ENCODE data around the gene TBRG4.

TBRG4 gene

DNA sequence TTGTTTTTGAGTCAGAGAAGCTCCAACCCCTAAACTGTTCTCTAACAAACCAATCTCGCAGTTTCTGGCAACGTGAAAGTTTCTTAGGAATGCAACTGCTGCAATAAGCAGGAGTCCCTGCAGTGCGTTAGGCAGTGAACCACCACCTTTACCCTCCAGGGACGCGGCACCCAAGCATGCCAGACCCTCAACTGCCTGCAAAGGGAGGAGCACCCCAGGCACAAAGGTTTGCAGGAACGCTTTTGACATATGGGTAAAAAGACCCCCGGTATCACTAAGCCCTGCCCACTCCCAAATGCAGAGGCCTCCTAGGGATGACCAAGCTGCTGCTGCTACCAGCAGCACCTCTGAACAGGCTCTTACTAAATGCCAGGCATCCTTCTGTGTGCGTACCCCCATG lies 4.7 kb downstream of the TBRG4 start:
- Histone ChIP-seq H2AFZ (ENCODE audit: low read depth) (no peak overlapping the region), H3K79me2 (ENCODE audit: insufficient read depth, low read depth) (peaks cover 58% of the 10 kb centered on the region), H3K27me3 (ENCODE audit: insufficient read depth, low read depth) (no peaks in the 10 kb centered on the region), H3K27ac (no peak overlapping the region), H3K4me2 (no peak overlapping the region), H4K20me1 (ENCODE audit: insufficient read depth) (peaks cover 20% of the 10 kb centered on the region; the same call in 1 of the 2 replicates), H3K9ac (no peak overlapping the region), H3K4me3 (IDR thresholded peaks at IDR 0.05; ENCODE audit: insufficient read depth, low read depth, low read length) (no peak overlapping the region), H3K36me3 (ENCODE audit: insufficient read depth) (peaks cover 25% of the 10 kb centered on the region; the same call in 1 of the 2 replicates), H3K4me1 (ENCODE audit: low read depth, poor library complexity, severe bottlenecking) (peaks cover 27% of the 10 kb centered on the region)
- TF ChIP-seq, protein P1, sequence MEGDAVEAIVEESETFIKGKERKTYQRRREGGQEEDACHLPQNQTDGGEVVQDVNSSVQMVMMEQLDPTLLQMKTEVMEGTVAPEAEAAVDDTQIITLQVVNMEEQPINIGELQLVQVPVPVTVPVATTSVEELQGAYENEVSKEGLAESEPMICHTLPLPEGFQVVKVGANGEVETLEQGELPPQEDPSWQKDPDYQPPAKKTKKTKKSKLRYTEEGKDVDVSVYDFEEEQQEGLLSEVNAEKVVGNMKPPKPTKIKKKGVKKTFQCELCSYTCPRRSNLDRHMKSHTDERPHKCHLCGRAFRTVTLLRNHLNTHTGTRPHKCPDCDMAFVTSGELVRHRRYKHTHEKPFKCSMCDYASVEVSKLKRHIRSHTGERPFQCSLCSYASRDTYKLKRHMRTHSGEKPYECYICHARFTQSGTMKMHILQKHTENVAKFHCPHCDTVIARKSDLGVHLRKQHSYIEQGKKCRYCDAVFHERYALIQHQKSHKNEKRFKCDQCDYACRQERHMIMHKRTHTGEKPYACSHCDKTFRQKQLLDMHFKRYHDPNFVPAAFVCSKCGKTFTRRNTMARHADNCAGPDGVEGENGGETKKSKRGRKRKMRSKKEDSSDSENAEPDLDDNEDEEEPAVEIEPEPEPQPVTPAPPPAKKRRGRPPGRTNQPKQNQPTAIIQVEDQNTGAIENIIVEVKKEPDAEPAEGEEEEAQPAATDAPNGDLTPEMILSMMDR (conservative IDR thresholded peaks at IDR 0.05; ENCODE audit: low read depth, low read length), result no peak

DNA sequence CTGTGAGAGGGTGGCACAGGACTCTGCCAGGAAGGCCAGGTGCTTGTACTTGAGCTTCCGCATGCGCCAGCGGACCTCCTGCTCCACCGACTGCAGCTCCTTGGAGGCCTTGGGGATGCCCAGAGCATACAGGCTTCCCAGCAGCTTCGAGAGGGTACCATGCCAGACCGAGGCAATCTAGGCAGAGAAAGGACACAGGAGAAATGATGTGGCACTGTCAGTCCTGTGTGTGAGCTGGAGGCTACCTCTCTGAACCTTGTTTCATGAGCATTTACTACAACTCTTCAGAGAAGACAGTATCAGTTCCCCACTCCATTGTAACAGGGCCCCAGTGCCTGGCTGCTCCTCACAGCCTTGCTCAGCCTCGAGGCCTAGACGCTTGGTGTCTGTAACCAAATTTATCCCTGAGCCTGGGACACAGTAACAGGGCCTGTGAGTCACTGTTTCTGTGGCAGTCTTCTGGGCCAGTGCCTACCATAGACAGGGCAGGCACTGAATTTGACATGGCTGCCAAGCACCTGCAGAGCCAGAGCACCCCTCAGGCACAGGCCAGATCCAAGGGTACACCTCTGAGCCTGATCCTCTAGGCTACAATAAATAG lies 5.8 kb downstream of the TBRG4 start:
- Histone ChIP-seq H3K4me2 (no peak overlapping the region), H3K79me2 (ENCODE audit: insufficient read depth, low read depth) (peaks cover 50% of the 10 kb centered on the region), H3K27me3 (ENCODE audit: insufficient read depth, low read depth) (no peaks in the 10 kb centered on the region), H4K20me1 (ENCODE audit: insufficient read depth) (peaks cover 20% of the 10 kb centered on the region; the same call in 1 of the 2 replicates), H3K27ac (no peak overlapping the region), H3K4me1 (ENCODE audit: low read depth, poor library complexity, severe bottlenecking) (peaks cover 26% of the 10 kb centered on the region), H3K36me3 (ENCODE audit: insufficient read depth) (peaks cover 31% of the 10 kb centered on the region; the same call in 1 of the 2 replicates), H3K9ac (no peak overlapping the region), H3K4me3 (IDR thresholded peaks at IDR 0.05; ENCODE audit: insufficient read depth, low read depth, low read length) (no peak overlapping the region), H2AFZ (ENCODE audit: low read depth) (no peak overlapping the region)
- TF ChIP-seq, protein P1 (conservative IDR thresholded peaks at IDR 0.05; ENCODE audit: low read depth, low read length), result no peak

DNA sequence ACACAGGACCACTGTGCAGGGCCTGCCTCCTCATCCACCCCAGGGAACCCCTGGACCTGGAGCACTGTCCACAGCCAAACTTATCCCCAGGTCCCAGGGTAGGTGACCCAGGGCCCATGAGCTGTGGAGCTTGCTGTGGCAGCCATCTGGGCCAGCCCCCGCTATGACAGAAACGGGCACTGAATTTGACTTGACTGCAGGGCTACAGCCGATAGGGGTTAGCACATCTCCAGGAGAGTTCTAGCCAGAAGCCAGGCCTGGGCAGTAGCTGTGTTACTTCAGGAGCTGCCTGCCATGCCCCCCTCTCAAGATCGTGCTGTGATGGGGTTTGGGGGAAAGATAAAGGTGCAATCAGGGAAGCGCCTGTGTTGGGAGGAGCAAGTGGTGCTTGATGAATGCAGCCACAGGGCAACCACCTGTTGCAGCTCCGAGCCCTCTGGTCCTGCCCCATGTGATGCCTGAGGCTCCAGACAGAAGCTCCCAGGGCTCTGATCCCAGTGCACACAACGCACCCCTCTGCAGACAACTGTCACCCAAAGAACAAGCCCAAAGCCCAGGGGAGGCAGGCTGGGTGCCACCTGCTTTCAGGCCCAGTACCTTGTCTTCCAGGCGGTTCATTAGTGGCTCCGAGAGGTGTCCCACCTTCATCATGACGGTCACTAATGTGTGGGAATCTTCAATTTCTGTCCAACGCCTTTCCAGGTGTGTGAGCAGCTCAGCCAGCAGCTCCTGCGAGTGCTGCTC lies 6.5 kb downstream of the TBRG4 start:
- no peaks in the 10 kb centered on the region for H3K27me3 ChIP-seq (ENCODE audit: insufficient read depth, low read depth)
- H3K4me2 ChIP-seq, result no peak overlapping the region
- no peak overlapping the region for H3K4me3 ChIP-seq (IDR thresholded peaks at IDR 0.05; ENCODE audit: insufficient read depth, low read depth, low read length)
- no peak overlapping the region for H3K27ac ChIP-seq
- peaks cover 19% of the 10 kb centered on the region for H3K4me1 ChIP-seq (ENCODE audit: low read depth, poor library complexity, severe bottlenecking)
- peaks cover 44% of the 10 kb centered on the region for H3K79me2 ChIP-seq (ENCODE audit: insufficient read depth, low read depth)
- peaks cover 20% of the 10 kb centered on the region; the same call in 1 of the 2 replicates for H4K20me1 ChIP-seq (ENCODE audit: insufficient read depth)
- no peak overlapping the region for H3K9ac ChIP-seq
- H3K36me3 ChIP-seq (ENCODE audit: insufficient read depth), result peaks cover 38% of the 10 kb centered on the region; the same call in 1 of the 2 replicates
- TF ChIP-seq, protein P1 (conservative IDR thresholded peaks at IDR 0.05; ENCODE audit: low read depth, low read length), result no peak
- no peak overlapping the region for H2AFZ ChIP-seq (ENCODE audit: low read depth)

DNA sequence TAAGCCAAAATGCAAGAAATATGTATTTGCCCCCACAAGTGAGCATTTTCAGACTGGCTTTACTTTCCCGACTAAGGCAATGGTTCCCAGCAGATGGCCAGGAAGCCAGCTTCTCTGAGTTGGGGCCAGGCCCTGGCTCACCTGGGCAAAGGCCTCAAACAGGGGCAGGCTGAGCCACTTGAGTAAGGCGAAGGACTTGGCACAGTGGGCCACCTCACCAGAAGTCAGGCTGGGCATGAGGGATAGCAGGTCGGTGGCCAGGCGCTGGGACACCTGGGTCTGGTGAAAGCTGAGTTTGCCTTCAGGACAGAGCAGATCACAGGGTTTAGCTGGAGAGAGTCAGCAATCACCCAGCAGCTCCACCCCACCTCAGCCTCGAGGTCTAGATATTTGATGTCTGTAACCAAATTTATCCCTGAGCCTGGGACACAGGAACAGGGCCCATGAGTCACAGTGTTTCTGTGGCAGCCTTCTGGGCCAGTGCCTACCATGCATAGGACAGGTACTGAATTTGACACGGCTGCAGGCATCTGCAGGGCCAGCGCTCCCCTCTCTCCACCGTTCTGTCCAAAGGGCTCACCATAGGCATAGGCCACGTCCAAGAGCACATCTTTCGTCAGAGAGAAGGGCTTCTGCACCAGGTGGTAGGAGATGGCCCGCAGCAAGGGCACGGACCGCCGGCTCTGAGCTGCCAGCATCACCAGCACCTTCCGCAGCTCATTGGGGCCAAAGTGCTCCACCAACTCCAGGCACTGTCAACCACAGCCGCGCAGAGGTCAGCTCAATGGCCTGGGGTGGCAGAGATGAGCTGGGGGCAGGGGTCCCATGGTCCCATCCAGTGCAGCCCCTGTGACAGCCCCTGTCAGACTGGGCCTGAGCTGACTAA lies 7.3 kb downstream of the TBRG4 start:
- Histone ChIP-seq H3K27me3 (ENCODE audit: insufficient read depth, low read depth) (no peaks in the 10 kb centered on the region), H2AFZ (ENCODE audit: low read depth) (no peak overlapping the region), H3K4me2 (no peak overlapping the region), H3K4me1 (ENCODE audit: low read depth, poor library complexity, severe bottlenecking) (peaks cover 11% of the 10 kb centered on the region), H3K27ac (no peak overlapping the region), H3K36me3 (ENCODE audit: insufficient read depth) (peaks cover 42% of the 10 kb centered on the region; the same call in 1 of the 2 replicates), H4K20me1 (ENCODE audit: insufficient read depth) (peaks cover 20% of the 10 kb centered on the region; the same call in 1 of the 2 replicates), H3K9ac (no peak overlapping the region), H3K4me3 (IDR thresholded peaks at IDR 0.05; ENCODE audit: insufficient read depth, low read depth, low read length) (no peak overlapping the region), H3K79me2 (ENCODE audit: insufficient read depth, low read depth) (peaks cover 35% of the 10 kb centered on the region)
- TF ChIP-seq, protein P1 (conservative IDR thresholded peaks at IDR 0.05; ENCODE audit: low read depth, low read length), result no peak
